ENCODE results near the gene RSPO3. TPM values are rescaled to one million over a fixed set of nuclear protein-coding genes. Genes with fewer than 3 reads are reported as not detected.

RSPO3 gene
- total RNA-seq, 1 donor from 2014 or later: not detected

DNA sequence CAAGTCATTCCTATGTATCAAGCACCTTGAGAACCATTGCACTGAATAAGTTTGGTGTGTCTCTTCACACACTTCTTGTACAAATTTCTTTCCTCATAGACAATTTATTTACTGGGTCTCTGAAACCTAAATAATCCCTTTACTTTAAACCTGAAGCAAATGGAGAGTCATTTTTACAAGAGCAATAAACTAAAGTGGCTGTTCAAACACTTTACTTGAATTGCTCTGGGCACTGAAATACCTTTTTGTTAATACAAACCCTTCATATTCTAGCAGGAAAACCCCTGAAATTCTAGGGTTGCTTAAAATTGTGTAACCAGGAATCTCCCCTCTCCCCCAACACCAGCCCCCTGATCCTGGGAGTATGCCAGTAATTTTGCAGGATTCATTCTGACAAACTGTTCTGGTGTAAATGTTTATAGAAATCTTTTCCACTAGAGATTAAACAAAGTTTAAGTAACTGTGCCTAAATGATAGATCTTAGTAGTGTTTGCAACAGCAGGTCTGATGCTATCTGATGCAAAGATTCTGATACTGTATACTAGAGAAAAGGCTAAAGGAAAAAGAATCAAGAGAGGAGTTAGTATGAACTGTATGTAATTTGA lies 13.4 kb downstream of the RSPO3 start:
- Mint-ChIP-seq H3K27ac (ENCODE audit: unreplicated experiment) (no peak overlapping the region), H3K9me3 (peaks cover 2% of the 10 kb centered on the region), H3K27me3 (ENCODE audit: low read depth) (peaks cover 46% of the 10 kb centered on the region), H3K4me3 (no peak overlapping the region), H3K4me1 (no peaks in the 10 kb centered on the region), H3K36me3 (ENCODE audit: low read depth) (no peaks in the 10 kb centered on the region)
- DNase-seq (ENCODE audit: low read depth, low spot score): no peak
- TF ChIP-seq CTCF (conservative IDR thresholded peaks at IDR 0.05): no peak

- Mint-ChIP-seq H3K27ac (ENCODE audit: unreplicated experiment) (no peak overlapping the region), H3K36me3 (ENCODE audit: low read depth) (no peaks in the 10 kb centered on the region), H3K9me3 (peaks cover 2% of the 10 kb centered on the region), H3K27me3 (ENCODE audit: low read depth) (peaks cover 25% of the 10 kb centered on the region), H3K4me3 (no peak overlapping the region), H3K4me1 (no peaks in the 10 kb centered on the region)
- no peak for DNase-seq (ENCODE audit: low read depth, low spot score)
- TF ChIP-seq CTCF (conservative IDR thresholded peaks at IDR 0.05): no peak
These were observed 15.7 kb downstream of the RSPO3 start for GRCh38 chr6:127134136-127134535.

DNA sequence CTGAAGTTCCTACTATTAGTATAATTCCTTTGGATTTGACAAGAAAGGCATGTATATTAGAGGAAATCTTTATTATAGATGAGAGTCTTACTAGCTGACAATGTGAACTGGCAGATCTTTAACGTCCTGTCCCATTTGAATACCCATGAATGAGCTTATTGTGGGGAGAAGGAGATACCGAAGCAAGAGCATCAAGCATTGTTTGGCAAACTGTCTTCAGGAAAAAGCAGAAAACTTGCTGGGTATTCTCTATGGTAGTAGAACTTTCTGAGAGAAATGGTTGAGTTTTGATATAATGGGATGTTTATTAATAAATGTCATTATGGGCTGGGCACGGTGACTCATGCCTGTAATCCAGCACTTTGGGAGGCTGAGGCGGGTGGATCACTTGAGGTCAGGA lies 18.3 kb downstream of the RSPO3 start:
- H3K4me3 Mint-ChIP-seq: no peak overlapping the region
- no peaks in the 10 kb centered on the region for H3K36me3 Mint-ChIP-seq (ENCODE audit: low read depth)
- no peak for DNase-seq (ENCODE audit: low read depth, low spot score)
- no peak for TF ChIP-seq CTCF (conservative IDR thresholded peaks at IDR 0.05)
- no peak overlapping the region for H3K27ac Mint-ChIP-seq (ENCODE audit: unreplicated experiment)
- H3K9me3 Mint-ChIP-seq: peaks cover 2% of the 10 kb centered on the region
- H3K4me1 Mint-ChIP-seq: no peaks in the 10 kb centered on the region
- peaks cover 12% of the 10 kb centered on the region for H3K27me3 Mint-ChIP-seq (ENCODE audit: low read depth)

DNA sequence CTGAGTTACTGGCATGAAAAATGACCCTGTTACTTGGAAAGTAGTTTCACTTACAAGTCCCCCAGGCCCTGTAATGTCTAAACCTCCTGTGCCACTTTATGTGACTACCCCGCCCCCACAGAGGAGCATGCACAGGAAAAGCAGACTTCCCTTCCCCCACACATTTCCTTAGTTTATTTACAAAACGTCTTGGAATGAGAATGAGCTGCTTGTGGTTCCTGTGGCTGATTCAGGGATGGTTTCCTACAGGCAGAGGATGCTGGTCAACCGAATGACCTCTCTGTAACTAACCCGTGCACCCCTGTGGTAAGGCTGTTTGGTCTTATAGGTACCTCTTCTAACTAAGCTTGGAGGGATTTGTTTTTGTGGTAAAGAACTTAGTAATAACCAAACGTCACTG lies 28.5 kb downstream of the RSPO3 start:
- Mint-ChIP-seq H3K36me3 (ENCODE audit: low read depth) (no peaks in the 10 kb centered on the region), H3K4me1 (peaks cover 4% of the 10 kb centered on the region), H3K4me3 (no peak overlapping the region), H3K27me3 (ENCODE audit: low read depth) (peaks cover 5% of the 10 kb centered on the region), H3K9me3 (no peaks in the 10 kb centered on the region), H3K27ac (ENCODE audit: unreplicated experiment) (no peak overlapping the region)
- DNase-seq (ENCODE audit: low read depth, low spot score): no peak
- TF ChIP-seq CTCF (conservative IDR thresholded peaks at IDR 0.05): no peak

DNA sequence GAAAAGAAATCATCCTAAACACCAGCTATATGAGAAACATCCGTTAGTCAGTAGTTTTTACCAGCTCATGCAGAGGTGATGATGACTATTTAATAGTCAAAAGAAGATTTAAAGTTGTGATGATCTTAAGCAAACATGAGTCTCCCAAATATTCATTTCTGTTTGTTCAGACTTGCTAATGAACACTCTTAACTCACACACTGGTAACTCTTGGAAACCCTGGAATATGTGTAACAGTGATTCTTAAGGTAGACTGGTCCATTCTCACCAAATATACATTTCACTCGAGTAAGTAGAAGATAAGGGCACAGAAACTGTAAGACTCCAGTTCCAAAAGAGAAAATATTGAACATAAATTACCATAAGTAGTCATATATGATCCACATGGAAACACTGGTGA lies 29.1 kb downstream of the RSPO3 start:
- Mint-ChIP-seq H3K27ac (ENCODE audit: unreplicated experiment) (no peak overlapping the region), H3K4me1 (peaks cover 4% of the 10 kb centered on the region), H3K9me3 (no peaks in the 10 kb centered on the region), H3K27me3 (ENCODE audit: low read depth) (peaks cover 5% of the 10 kb centered on the region), H3K4me3 (no peak overlapping the region), H3K36me3 (ENCODE audit: low read depth) (no peaks in the 10 kb centered on the region)
- DNase-seq (ENCODE audit: low read depth, low spot score): no peak
- TF ChIP-seq CTCF (conservative IDR thresholded peaks at IDR 0.05): no peak
